WTC11 (cell line): ENCODE results near the gene HVCN1.

Experiments
- CTCF ChIP-seq: fragments of 200-600 bp; IDR thresholded peaks from 2 replicates; pipeline ENCODE4 v1.8.0; 2022; ENCODE audit warnings: antibody characterized with exemption
- TCF7 ChIP-seq: sonication (generic); formaldehyde crosslinking; IDR thresholded peaks from 2 replicates; pipeline ENCODE4 v1.8.0; 2022; ENCODE audit warnings: mild to moderate bottlenecking, low read depth, missing genetic modification reagents, moderate library complexity

- TF ChIP-seq CTCF (no peak), TCF7 (no peak)
Measured at GRCh38 chr12:110688446-110689280, at the start of gene HVCN1.
